ENCODE measurements around the gene CDK2AP2. TPM values are rescaled to one million over a fixed set of nuclear protein-coding genes. Genes with fewer than 3 reads are reported as not detected.
A peak's percentile ranks its signal among the peaks of the same experiment; 100 is the strongest.
"Not testable (repeated sequence)": the region's sequence is repeated elsewhere in the genome, so short reads cannot be mapped to it uniquely, and the experiment has no call there.

Gene CDK2AP2
- total RNA-seq, 1 experiment from 2014 or later = 99.2 TPM

DNA sequence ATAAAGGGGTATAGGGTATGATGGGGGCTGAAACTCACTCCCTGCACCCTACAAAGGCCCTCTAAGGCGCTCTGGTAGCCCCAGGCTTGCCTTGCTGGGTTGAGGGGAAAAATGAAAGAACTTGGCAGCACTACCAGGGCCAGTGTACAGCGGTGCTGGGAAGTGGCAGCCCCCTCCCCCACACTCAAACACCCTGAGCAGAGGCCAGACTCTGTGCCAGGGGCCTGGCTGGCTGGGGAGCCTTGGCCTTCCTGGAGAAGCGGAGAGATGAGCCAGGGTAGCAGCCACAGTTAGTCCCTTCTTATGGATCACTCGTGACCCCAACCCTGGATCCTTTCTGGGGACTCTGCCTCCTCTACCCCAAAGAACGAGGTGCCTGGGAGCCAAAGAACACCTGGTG, 41.6 kb downstream of the CDK2AP2 start:
- no peak for DNase-seq (ENCODE audit: low spot score)

DNA sequence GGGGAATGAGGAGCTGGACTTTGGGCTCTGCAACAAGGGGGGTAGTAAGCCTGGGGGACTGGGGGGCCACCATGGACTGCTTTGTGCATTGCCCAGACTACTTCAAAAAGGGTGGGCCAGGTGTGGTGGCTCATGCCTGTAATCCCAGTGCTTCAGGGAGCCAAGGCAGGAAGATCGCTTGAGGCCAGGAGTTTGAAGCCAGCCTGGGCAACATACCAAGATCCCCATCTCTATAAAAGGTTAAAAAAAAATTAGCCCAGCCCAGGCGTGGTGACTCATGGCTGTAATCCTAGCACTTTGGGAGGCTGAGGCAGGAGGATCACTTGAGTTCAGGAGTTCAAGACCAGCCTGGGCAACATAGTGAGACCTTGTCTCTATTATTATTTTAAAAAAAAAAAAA, 42.4 kb downstream of the CDK2AP2 start:
- DNase-seq (ENCODE audit: low spot score) = not testable (repeated sequence)

DNA sequence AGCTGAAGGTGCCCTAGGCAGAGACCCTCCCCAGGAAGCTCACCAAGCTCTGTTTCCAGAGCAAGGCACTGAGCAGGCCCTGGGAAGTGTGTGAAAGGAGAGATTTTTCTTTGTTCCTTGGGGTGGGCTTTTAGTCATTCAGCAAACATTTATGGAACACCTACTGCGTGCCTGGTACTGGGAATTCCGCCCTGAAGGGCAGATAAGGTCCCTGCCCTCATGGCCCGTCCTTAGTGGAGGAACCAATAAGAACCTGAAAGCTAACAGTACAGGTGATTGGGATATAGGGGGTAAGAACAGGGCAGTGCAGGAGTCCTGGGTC, 42.8 kb downstream of the CDK2AP2 start:
- DNase-seq (ENCODE audit: low spot score) = peak; percentile 50

DNA sequence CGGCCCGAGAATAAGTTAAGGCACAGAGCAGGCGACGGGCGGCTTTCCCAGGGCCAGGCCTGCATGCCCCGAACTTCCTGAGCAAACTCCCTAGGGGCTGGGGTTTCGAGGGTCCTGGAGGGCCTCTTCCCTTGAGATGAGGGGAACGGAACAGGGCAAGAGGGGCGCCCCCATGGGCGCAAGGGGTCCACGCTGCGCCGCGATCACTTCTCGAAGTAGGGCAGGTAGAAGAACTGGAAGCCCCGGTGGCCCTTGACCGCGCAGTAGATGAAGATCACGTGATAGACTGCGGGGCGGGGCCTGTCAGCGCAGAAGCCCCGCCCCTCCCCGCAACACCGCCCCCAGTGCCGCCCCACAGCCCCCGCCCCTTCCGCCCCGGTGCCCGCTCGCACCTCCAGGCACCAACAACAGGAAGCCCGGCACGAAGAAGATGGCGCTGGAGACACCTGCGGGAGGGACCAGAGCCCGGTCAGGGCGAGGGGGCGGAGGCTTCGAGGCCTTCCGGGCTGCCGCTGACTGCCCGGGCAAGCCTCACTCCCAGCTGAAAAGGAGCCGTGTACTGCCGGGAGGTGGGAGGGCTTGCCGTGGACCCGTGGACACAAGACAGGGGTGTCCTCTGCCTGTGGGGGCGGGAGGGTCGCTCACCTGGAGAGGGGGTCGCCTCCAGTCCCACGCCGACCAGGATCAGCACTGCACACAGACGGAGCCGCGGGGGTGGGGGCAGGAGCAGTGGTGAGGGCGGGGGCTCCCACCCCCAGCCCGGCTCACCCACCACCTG, 43.4 kb downstream of the CDK2AP2 start:
- DNase-seq (ENCODE audit: low spot score) = peak; percentile 95

DNA sequence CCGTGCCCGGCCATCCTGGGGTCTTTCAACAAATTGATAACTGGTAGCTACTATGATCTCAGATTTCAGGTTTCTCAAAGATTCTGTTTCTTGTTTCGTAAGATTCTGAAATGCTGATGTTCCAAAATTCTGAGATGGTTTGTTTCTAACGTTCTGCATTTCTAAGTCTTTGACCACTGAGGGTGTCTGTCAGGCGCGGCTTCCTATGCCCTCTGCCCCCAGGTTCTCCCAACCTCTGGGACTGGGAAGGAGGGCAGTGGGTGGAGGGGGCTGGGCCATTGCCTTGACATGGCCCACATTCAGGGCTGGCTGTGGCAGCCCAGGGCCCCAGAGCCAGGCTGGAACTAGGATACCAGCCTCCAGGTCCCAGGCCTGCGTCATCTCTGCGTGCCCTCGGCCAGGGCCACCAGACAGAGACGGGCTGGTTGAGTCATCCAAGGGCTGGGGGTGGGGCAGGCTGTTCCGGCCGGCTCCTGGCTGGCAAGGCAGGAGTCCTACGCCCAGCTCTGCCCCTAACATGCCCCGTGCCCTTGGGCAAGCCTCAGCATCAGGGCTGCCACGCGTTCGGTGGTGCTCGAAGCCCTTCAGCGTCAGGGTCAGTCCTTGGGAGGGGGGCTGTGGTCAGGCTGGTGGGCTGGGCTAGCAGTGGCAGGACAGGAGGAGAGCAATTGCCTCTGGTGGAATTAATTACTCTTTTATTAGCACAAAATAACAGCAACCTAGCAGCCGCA, 44.1 kb downstream of the CDK2AP2 start:
- DNase-seq (ENCODE audit: low spot score) = peak; percentile 96

DNA sequence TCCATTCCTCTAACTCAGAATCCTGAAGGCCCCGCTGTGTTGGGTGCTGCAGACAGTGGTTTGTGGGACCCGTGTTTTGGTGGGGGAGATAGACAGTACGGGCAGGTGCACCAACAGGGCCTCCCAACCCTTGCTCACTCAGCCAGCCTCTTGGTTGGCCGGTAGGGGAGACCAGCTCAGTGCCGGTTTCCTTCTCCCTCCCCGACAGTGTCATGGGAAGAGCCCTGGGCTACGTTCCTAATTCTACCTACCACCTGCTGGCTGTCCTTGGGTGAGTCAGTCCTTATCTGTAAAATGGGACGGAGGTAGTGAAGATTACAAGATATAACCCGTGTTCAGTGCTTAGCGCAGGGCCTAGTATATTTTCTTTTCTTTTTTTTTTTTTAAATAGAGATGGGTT, 44.8 kb downstream of the CDK2AP2 start:
- DNase-seq (ENCODE audit: low spot score) = no peak

DNA sequence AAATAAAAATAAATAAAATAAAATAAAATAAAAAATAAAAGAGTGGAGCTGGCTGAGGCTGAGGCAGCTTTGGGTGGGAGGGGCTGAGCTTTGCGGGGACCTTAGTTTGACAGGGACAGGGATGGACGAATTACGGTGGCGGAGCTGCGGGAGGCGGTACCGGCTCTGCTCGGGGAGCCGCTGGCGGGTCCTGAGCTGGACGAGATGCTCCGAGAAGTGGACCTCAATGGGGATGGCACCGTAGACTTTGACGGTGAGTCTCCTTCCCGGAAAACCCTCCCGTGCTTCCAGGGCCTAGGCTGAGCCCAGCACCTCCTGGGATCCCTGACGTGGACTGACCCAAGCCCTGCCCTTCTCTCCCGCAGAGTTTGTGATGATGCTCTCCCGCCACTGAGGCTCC, 49.7 kb downstream of the CDK2AP2 start:
- no peak for DNase-seq (ENCODE audit: low spot score)

DNA sequence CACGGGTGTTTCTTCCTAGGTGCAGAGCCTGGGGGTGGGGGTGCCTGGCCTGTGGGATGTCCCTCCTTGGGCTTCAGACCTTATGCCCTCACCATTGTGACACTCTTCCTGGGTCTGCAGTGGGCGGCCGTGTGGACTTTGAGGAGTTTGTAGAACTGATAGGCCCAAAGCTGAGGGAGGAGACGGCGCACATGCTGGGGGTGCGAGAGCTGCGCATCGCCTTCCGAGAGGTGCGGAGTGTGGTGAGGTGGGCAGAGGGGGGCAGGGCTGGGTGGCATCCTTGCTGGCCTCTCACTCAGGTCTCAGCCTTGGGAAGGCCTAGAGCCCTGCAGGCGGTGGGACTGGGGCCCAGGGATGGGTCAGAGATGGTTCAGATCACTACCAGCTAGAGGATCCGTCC, 50.5 kb downstream of the CDK2AP2 start:
- DNase-seq (ENCODE audit: low spot score) = no peak

Small RNA genes within 50 kb of the gene (small RNA-seq; reads per million reads assigned to genes)
- not detected for gene MIR6752

Other genes starting within 250 kb of the CDK2AP2 start
- 270 and 294 TPM in 2 replicates for gene GRK2, start 241.7 kb downstream of the CDK2AP2 start, total RNA-seq (2014; rRNA removed; shearing (Covaris generic))
- 100 and 107 TPM in 2 replicates for gene ANKRD13D, start 218.9 kb downstream of the CDK2AP2 start, total RNA-seq (2014; rRNA removed; shearing (Covaris generic))
- 180 TPM in 2 replicates for gene SSH3, start 204.6 kb downstream of the CDK2AP2 start, total RNA-seq (2014; rRNA removed; shearing (Covaris generic))
- gene POLD4, start 154.6 kb downstream of the CDK2AP2 start, total RNA-seq (2014; rRNA removed; shearing (Covaris generic)) = 137 and 138 TPM in 2 replicates
- gene CLCF1, start 134.6 kb downstream of the CDK2AP2 start, total RNA-seq (2014; rRNA removed; shearing (Covaris generic)) = 25.5 and 29.7 TPM in 2 replicates
- gene RAD9A, start 116.2 kb downstream of the CDK2AP2 start, total RNA-seq (2014; rRNA removed; shearing (Covaris generic)) = 35.2 and 38.4 TPM in 2 replicates
- gene PPP1CA, start 106.3 kb downstream of the CDK2AP2 start, total RNA-seq (2014; rRNA removed; shearing (Covaris generic)) = 610 and 631 TPM in 2 replicates
- 0.15 TPM in 1 of 2 replicates, not detected in the other for gene TBC1D10C, start 104.1 kb downstream of the CDK2AP2 start, total RNA-seq (2014; rRNA removed; shearing (Covaris generic))
- gene CARNS1, start 92.5 kb downstream of the CDK2AP2 start, total RNA-seq (2014; rRNA removed; shearing (Covaris generic)) = 0.70 and 0.76 TPM in 2 replicates
- 125 and 137 TPM in 2 replicates for gene RPS6KB2, start 79.7 kb downstream of the CDK2AP2 start, total RNA-seq (2014; rRNA removed; shearing (Covaris generic))
- 1.9 and 4.0 TPM in 2 replicates for gene PTPRCAP, start 70.5 kb downstream of the CDK2AP2 start, total RNA-seq (2014; rRNA removed; shearing (Covaris generic))
- 357 and 366 TPM in 2 replicates for gene CORO1B, start 64.7 kb downstream of the CDK2AP2 start, total RNA-seq (2014; rRNA removed; shearing (Covaris generic))
- gene GPR152, start 55.4 kb downstream of the CDK2AP2 start, total RNA-seq (2014; rRNA removed; shearing (Covaris generic)) = 0.34 TPM in 1 of 2 replicates, not detected in the other
- gene CABP4, start 52.8 kb downstream of the CDK2AP2 start, total RNA-seq (2014; rRNA removed; shearing (Covaris generic)) = 11.8 and 16.2 TPM in 2 replicates
- gene TMEM134, start 38.9 kb downstream of the CDK2AP2 start, total RNA-seq (2014; rRNA removed; shearing (Covaris generic)) = 42.5 and 67.7 TPM in 2 replicates
- 149 and 151 TPM in 2 replicates for gene AIP, start 25.1 kb downstream of the CDK2AP2 start, total RNA-seq (2014; rRNA removed; shearing (Covaris generic))
- gene PITPNM1, start 2.8 kb downstream of the CDK2AP2 start, total RNA-seq (2014; rRNA removed; shearing (Covaris generic)) = 60.8 and 67.1 TPM in 2 replicates
- gene CABP2, start 15.3 kb upstream of the CDK2AP2 start, total RNA-seq (2014; rRNA removed; shearing (Covaris generic)) = not detected in 2 replicates
- 2,847 and 3,158 TPM in 2 replicates for gene GSTP1, start 75.7 kb upstream of the CDK2AP2 start, total RNA-seq (2014; rRNA removed; shearing (Covaris generic))
- 384 and 431 TPM in 2 replicates for gene NDUFV1, start 98.8 kb upstream of the CDK2AP2 start, total RNA-seq (2014; rRNA removed; shearing (Covaris generic))
- 60.0 and 72.9 TPM in 2 replicates for gene NUDT8, start 121.8 kb upstream of the CDK2AP2 start, total RNA-seq (2014; rRNA removed; shearing (Covaris generic))
- 2.2 and 5.4 TPM in 2 replicates for gene TBX10, start 131.6 kb upstream of the CDK2AP2 start, total RNA-seq (2014; rRNA removed; shearing (Covaris generic))
- 2.0 and 7.3 TPM in 2 replicates for gene ACY3, start 142.6 kb upstream of the CDK2AP2 start, total RNA-seq (2014; rRNA removed; shearing (Covaris generic))
- gene ALDH3B2, start 166.5 kb upstream of the CDK2AP2 start, total RNA-seq (2014; rRNA removed; shearing (Covaris generic)) = 1.1 TPM in 1 of 2 replicates, not detected in the other

Data from HT-29 (cell line).